ENCODE results near the gene CCDC185.

CCDC185 gene

GRCh38 chr1:223411710-223412109, 18.5 kb downstream of the CCDC185 start:
- no peaks in the 10 kb centered on the region for H3K36me3 ChIP-seq (ENCODE audit: control insufficient read depth in 2 of 2, insufficient read depth in 1 of 2, low read length in 2 of 2)
- H3K27ac ChIP-seq (ENCODE audit: extremely low read depth, low read depth, low read length) = no peak overlapping the region
- TF ChIP-seq OSR2 (tag by site-specific recombination; IDR thresholded peaks at IDR 0.05) (no peak), ZNF561 (tag by site-specific recombination; IDR thresholded peaks at IDR 0.05; ENCODE audit: borderline replicate concordance) (no peak), ZNF585B (tag by site-specific recombination; IDR thresholded peaks at IDR 0.05) (no peak), SP3 (tag by site-specific recombination; IDR thresholded peaks at IDR 0.05) (no peak)
- ChIA-PET POLR2A (no interaction called here), CTCF (interaction anchor here (1.4 to 1.6 kb wide), 2 partner anchors 28 to 146 kb away, joined by 3 to 4 read pairs; no protein-coding TSS in a partner anchor)
- no peaks in the 10 kb centered on the region for H3K9me3 ChIP-seq (ENCODE audit: control insufficient read depth, insufficient read depth, low read depth, low read length)
- H3K4me3 ChIP-seq (ENCODE audit: low read depth, low read length) = no peak overlapping the region
- H3K4me1 ChIP-seq (ENCODE audit: control insufficient read depth, insufficient read depth, low read length) = no peaks in the 10 kb centered on the region

- Histone ChIP-seq H3K4me1 (ENCODE audit: control insufficient read depth, insufficient read depth, low read length) (no peaks in the 10 kb centered on the region), H3K4me3 (ENCODE audit: low read depth, low read length) (no peak overlapping the region)
These were observed 20.0 kb downstream of the CCDC185 start for GRCh38 chr1:223413216-223413615.

More at GRCh38 chr1:223413216-223413615, 20.0 kb downstream of the CCDC185 start:
- TF ChIP-seq ZNF664 (tag by site-specific recombination; IDR thresholded peaks at IDR 0.05) (no peak), EGR2 (tag by site-specific recombination; IDR thresholded peaks at IDR 0.05; ENCODE audit: low read depth) (no peak), ZNF561 (tag by site-specific recombination; IDR thresholded peaks at IDR 0.05; ENCODE audit: borderline replicate concordance) (no peak), ZNF777 (tag by site-specific recombination; IDR thresholded peaks at IDR 0.05; ENCODE audit: borderline replicate concordance) (no peak), YY1 (tag by site-specific recombination; IDR thresholded peaks at IDR 0.05) (no peak), ZNF510 (tag by site-specific recombination; IDR thresholded peaks at IDR 0.05; ENCODE audit: insufficient replicate concordance) (no peak), ZBTB17 (tag by site-specific recombination; IDR thresholded peaks at IDR 0.05) (no peak), ZNF335 (tag by site-specific recombination; conservative IDR thresholded peaks at IDR 0.05) (no peak), KLF1 (tag by site-specific recombination; IDR thresholded peaks at IDR 0.05) (no peak), ZNF174 (tag by site-specific recombination; IDR thresholded peaks at IDR 0.05) (no peak), ZFP41 (tag by site-specific recombination; IDR thresholded peaks at IDR 0.05; ENCODE audit: borderline replicate concordance) (no peak), ZNF626 (tag by site-specific recombination; IDR thresholded peaks at IDR 0.05) (no peak), ZSCAN18 (tag by site-specific recombination; IDR thresholded peaks at IDR 0.05) (no peak), GLI2 (tag by site-specific recombination; IDR thresholded peaks at IDR 0.05; ENCODE audit: borderline replicate concordance, low read depth) (no peak), ZFP3 (tag by site-specific recombination; IDR thresholded peaks at IDR 0.05; ENCODE audit: low read depth) (no peak), ZNF514 (tag by site-specific recombination; IDR thresholded peaks at IDR 0.05) (no peak), KLF16 (tag by site-specific recombination; IDR thresholded peaks at IDR 0.05) (no peak), ZNF513 (tag by site-specific recombination; IDR thresholded peaks at IDR 0.05) (no peak)
- TF ChIP-seq, protein P1, sequence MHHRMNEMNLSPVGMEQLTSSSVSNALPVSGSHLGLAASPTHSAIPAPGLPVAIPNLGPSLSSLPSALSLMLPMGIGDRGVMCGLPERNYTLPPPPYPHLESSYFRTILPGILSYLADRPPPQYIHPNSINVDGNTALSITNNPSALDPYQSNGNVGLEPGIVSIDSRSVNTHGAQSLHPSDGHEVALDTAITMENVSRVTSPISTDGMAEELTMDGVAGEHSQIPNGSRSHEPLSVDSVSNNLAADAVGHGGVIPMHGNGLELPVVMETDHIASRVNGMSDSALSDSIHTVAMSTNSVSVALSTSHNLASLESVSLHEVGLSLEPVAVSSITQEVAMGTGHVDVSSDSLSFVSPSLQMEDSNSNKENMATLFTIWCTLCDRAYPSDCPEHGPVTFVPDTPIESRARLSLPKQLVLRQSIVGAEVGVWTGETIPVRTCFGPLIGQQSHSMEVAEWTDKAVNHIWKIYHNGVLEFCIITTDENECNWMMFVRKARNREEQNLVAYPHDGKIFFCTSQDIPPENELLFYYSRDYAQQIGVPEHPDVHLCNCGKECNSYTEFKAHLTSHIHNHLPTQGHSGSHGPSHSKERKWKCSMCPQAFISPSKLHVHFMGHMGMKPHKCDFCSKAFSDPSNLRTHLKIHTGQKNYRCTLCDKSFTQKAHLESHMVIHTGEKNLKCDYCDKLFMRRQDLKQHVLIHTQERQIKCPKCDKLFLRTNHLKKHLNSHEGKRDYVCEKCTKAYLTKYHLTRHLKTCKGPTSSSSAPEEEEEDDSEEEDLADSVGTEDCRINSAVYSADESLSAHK (tag by site-specific recombination; IDR thresholded peaks at IDR 0.05) = no peak
- TF ChIP-seq, protein P2, sequence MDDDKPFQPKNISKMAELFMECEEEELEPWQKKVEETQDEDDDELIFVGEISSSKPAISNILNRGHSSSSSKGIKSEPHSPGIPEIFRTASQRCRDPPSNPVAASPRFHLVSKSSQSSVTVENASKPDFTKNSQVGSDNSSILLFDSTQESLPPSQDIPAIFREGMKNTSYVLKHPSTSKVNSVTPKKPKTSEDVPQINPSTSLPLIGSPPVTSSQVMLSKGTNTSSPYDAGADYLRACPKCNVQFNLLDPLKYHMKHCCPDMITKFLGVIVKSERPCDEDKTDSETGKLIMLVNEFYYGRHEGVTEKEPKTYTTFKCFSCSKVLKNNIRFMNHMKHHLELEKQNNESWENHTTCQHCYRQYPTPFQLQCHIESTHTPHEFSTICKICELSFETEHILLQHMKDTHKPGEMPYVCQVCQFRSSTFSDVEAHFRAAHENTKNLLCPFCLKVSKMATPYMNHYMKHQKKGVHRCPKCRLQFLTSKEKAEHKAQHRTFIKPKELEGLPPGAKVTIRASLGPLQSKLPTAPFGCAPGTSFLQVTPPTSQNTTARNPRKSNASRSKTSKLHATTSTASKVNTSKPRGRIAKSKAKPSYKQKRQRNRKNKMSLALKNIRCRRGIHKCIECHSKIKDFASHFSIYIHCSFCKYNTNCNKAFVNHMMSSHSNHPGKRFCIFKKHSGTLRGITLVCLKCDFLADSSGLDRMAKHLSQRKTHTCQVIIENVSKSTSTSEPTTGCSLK (tag by site-specific recombination; IDR thresholded peaks at IDR 0.05) = no peak
- Histone ChIP-seq H3K9me3 (ENCODE audit: control insufficient read depth, insufficient read depth, low read depth, low read length) (no peaks in the 10 kb centered on the region), H3K36me3 (ENCODE audit: control insufficient read depth in 2 of 2, insufficient read depth in 1 of 2, low read length in 2 of 2) (no peaks in the 10 kb centered on the region), H3K27ac (ENCODE audit: extremely low read depth, low read depth, low read length) (no peak overlapping the region)
- ChIA-PET POLR2A (no interaction called here), CTCF (interaction anchor here (1.4 kb wide), 1 partner anchor 73 kb away, joined by 3 read pairs; no protein-coding TSS in a partner anchor)

All from HEK293 (cell line).